Psoas muscle (tissue), 8 donors: Measurements from ENCODE around the gene POLR1D. TPM values are rescaled to one million over a fixed set of nuclear protein-coding genes. Genes with fewer than 3 reads are reported as not detected.

ENCODE experiments used
- ATAC-seq, 4 donors: fragments of 200-7000 bp; cut with Tn5 transposase; one replicate each; pipeline ENCODE4 v1.9.1; 2020; ENCODE audit warnings: moderate library complexity in 3 of 4, mild to moderate bottlenecking in 2 of 4
- DNase-seq, 2 donors: peaks; one replicate each; pipeline ENCODE4 v3.0.0-alpha.2; 2020
- H3K27ac ChIP-seq: fragments of 200-600 bp; one replicate; pipeline ENCODE4 v1.8.0; 2022
- H3K27me3 ChIP-seq, 3 donors: fragments of 200-600 bp in 1 of 3; one replicate each; pipeline versions ENCODE4 v1.6.1 to v1.8.0; 2013 to 2022; ENCODE audit warnings: low read length in 2 of 3, mild to moderate bottlenecking in 2 of 3, moderate library complexity in 1 of 3; ENCODE audit not compliant: insufficient read depth in 3 of 3
- H3K36me3 ChIP-seq, 2 donors: fragments of 200-600 bp in 1 of 2; one replicate each; pipeline versions ENCODE4 v1.6.1 to v1.8.0; 2013 to 2022; ENCODE audit warnings: low read depth in 1 of 2, mild to moderate bottlenecking in 1 of 2, moderate library complexity in 1 of 2; ENCODE audit not compliant: insufficient read depth in 1 of 2
- H3K4me1 ChIP-seq: fragments of 200-600 bp; one replicate; pipeline ENCODE4 v1.8.0; 2022
- H3K4me3 ChIP-seq: fragments of 200-600 bp; one replicate; pipeline ENCODE4 v1.8.0; 2022; ENCODE audit warnings: mild to moderate bottlenecking
- H3K9me3 ChIP-seq: fragments of 200-600 bp; one replicate; pipeline ENCODE4 v1.8.0; 2022
- WGBS, 3 donors: extraction: QIAGEN DNeasy Blood & Tissue Kit; methylation state at CpG; one replicate each; pipeline versions ENCODE4 v1.1.6 to v1.1.7; 2013; 5-methylcytosine and 5-hydroxymethylcytosine counted together
- intact Hi-C, 2 donors: fragments of 100-400 bp; cut with DNase I; formaldehyde crosslinking; loops; one replicate each; pipeline versions ENCODE4 v1.11.0 to v1.14.2; 2022
- polyA plus RNA-seq, 3 donors: library from polyadenylated mRNA; stranded (reverse); fragments of 200-250 nt; gene quantifications; one replicate each; pipeline ENCODE4 v1.2.3, GENCODE V29; 2013
- total RNA-seq, 4 donors: library from RNA; stranded (reverse); fragmentation: NEBNext Ultra II Directional in 2 of 4; extraction: Animal tissue kit (Norgen Biotek cat#: 25700) in 2 of 4; gene quantifications; one replicate each; pipeline versions ENCODE4 v1.2.1 to v1.2.4, GENCODE V29; 2021 to 2023
- TF ChIP-seq, protein P1 (sequence below): fragments of 200-600 bp; IDR thresholded peaks from one replicate; pipeline ENCODE4 v1.8.0; 2022; ENCODE audit warnings: antibody characterized with exemption
- donor health status: healthy with polysubstance abuse.
- donor health status: DM: no; HTN: no; CAD: no; lungs with moderate emphysema.
- donor health status: Bipolar disorder and iron deficiency.
- donor health status: healthy.
- donor health status: DM: yes; HTN: yes; CAD: no.
- donor health status: DM: no; HTN: no; CAD: no.
- donor health status: DM: no; HTN: no; CAD: no.
- donor health status: DM: yes; HTN: yes; CAD: no.

POLR1D gene
- total and polyA plus RNA-seq, 7 donors = 92.5 to 205 (median 113) TPM

DNA sequence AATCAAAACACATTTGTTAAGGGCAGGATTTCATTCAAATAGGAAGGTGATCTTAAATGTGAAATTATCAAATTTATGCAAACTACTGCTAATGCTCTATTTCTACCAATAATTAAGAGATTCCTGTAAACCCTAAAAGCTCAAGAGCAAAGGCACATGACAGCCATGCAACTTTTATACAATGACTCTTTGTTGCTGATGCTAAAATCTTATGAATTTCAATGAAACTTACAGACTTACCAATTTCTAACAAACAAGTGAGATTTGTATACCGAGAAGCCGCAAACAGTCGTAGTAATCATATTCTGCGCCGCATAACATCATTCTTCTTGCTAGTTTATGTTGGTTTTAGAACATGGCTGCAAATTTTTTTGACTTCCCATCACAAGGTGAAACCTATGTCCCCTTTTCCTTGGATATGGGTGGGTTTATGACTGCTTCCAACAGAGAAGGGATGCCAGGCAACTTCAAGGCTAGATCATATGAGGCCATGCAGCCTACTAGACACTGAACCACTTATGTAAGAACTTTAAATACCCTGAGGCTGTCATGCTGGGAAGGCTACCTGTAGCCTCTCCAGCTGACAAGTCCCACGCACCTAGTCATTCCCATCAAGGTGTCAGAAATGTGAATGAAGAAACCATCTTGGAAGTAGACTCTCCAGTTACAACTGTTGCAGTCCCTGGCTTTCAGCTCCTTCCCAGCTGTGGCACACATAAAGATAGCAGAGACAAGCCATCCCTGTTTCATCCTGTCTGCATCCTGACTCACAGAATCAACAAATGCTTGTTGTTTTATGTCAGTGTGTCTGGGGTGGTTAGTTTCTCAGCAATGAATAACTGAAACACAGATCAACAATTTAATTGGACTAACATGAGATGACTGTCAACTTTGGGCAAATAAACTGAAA is 43.3 kb upstream of the POLR1D start:
- no peaks in the 10 kb centered on the region for H3K27me3 ChIP-seq
- WGBS, 3 donors = 95 to 96% (median 96%) methylated on average over 6 of the region's 6 CpGs
- H3K9me3 ChIP-seq = no peaks in the 10 kb centered on the region
- TF ChIP-seq, protein P1, sequence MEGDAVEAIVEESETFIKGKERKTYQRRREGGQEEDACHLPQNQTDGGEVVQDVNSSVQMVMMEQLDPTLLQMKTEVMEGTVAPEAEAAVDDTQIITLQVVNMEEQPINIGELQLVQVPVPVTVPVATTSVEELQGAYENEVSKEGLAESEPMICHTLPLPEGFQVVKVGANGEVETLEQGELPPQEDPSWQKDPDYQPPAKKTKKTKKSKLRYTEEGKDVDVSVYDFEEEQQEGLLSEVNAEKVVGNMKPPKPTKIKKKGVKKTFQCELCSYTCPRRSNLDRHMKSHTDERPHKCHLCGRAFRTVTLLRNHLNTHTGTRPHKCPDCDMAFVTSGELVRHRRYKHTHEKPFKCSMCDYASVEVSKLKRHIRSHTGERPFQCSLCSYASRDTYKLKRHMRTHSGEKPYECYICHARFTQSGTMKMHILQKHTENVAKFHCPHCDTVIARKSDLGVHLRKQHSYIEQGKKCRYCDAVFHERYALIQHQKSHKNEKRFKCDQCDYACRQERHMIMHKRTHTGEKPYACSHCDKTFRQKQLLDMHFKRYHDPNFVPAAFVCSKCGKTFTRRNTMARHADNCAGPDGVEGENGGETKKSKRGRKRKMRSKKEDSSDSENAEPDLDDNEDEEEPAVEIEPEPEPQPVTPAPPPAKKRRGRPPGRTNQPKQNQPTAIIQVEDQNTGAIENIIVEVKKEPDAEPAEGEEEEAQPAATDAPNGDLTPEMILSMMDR = no peak
- H3K4me1 ChIP-seq = no peaks in the 10 kb centered on the region
- DNase-seq = no peak
- H3K36me3 ChIP-seq = peaks cover 0 to 13% of the 10 kb centered on the region in 2 donors
- ATAC-seq = peak in 2 of 4 donors; percentile 57 to 77
- no peak overlapping the region for H3K4me3 ChIP-seq
- no peak overlapping the region for H3K27ac ChIP-seq
- intact Hi-C loops = no loop called here

DNA sequence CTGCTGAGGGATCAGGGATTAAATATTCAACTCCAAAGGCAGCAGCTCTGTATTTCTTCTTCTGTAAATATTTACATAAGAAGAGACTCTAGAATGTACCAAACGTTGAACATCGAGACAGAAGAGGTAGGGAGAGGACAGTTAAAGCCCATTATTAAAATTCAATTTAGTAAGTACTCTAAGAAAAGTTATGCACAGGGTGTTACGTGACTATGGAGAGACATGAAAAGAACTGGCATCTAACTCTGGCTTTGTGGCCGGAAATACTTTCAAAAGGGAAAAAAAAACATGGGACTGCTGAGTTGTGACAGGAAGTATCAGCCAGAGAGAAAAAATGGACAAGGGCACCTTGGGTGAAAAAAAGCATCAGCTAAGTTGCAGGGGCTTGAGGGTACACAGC is 38.0 kb upstream of the POLR1D start:
- Histone ChIP-seq H3K4me3 (no peak overlapping the region), H3K27ac (no peak overlapping the region), H3K27me3 (no peaks in the 10 kb centered on the region), H3K4me1 (peaks cover 6% of the 10 kb centered on the region), H3K9me3 (peaks cover 4% of the 10 kb centered on the region), H3K36me3 (peaks cover 0 to 10% of the 10 kb centered on the region in 2 donors)
- WGBS, 3 donors = 60 to 69% (median 62%) methylated on average over 4 of the region's 4 CpGs
- intact Hi-C loops = no loop called here
- TF ChIP-seq, protein P1 = no peak
- DNase-seq (no peak), ATAC-seq (no peak)

DNA sequence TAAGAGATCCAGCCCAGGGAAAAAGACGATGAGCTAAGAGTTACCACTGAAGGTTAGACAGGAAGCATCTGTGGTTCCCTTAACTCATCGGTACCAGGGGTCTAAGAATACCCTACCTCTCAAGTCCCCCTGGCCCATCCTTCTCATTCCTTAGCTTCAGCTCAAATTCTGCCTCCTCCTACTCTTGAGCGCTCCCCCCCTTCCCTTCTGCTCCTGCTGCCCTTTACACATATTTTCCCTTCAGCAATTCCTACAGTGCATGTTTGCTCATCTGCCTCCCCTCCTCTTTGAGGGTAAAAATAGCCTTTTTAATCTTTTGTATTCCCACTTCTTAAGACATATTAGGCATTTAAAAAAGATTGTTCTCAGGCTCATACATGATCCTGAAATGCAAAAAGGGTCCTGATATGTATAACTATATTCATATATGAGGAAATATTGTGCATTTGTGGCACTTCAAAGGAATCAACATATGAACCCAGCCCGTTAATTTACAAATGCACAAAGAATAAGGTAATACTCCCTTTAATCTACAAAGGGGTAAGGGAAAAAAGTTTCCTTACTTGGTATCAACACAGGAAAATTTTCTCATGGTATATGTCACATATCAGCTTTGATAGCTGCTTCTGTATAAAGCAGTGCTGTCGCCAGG is 34.5 kb upstream of the POLR1D start:
- Histone ChIP-seq H3K9me3 (peaks cover 4% of the 10 kb centered on the region), H3K27ac (no peak overlapping the region), H3K4me1 (peaks cover 6% of the 10 kb centered on the region), H3K27me3 (no peaks in the 10 kb centered on the region), H3K4me3 (no peak overlapping the region), H3K36me3 (no peaks in the 10 kb centered on the region)
- no peak for DNase-seq
- no peak for ATAC-seq
- WGBS, 3 donors = 72 to 82% (median 80%) methylated on average over 5 of the region's 5 CpGs
- TF ChIP-seq, protein P1 = no peak
- intact Hi-C loops = no loop called here

DNA sequence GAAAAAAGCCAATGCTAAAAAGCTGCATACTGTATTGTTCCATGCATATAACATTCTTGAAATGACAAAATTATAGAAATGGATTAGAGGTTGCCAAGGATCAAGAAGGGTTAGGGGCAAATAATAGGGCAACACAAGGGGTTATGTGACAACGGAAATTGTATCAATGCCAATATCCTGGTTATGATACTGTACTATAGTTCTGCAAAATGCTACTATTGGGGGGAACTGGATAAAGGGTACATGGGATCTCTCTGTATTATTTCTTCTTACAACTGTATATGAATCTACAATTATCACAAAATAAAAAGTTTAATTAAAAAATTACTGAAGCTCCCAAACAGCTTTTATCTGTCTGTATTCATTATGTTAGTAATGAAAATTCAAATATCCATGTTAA is 33.3 kb upstream of the POLR1D start:
- ATAC-seq (no peak), DNase-seq (no peak)
- Histone ChIP-seq H3K4me3 (no peak overlapping the region), H3K9me3 (peaks cover 4% of the 10 kb centered on the region), H3K4me1 (peaks cover 6% of the 10 kb centered on the region), H3K36me3 (no peaks in the 10 kb centered on the region), H3K27ac (no peak overlapping the region), H3K27me3 (no peaks in the 10 kb centered on the region)
- WGBS, 3 donors = 86 to 95% (median 90%) methylated on average over 1 of the region's 1 CpG
- intact Hi-C loops = no loop called here
- TF ChIP-seq, protein P1 = no peak
